DMS153 treated with DMSO at 0.1 percent for 48 hours (cell line): Measurements from ENCODE around the gene PSMA4.
"Not testable (repeated sequence)": the region's sequence is repeated elsewhere in the genome, so short reads cannot be mapped to it uniquely, and the experiment has no call there.

Experiments
- DNase-seq: peaks from one replicate; lab custom pipeline; 2025; ENCODE audit not compliant: unreplicated experiment; lab: John Stamatoyannopoulos, UW

Gene PSMA4

DNA sequence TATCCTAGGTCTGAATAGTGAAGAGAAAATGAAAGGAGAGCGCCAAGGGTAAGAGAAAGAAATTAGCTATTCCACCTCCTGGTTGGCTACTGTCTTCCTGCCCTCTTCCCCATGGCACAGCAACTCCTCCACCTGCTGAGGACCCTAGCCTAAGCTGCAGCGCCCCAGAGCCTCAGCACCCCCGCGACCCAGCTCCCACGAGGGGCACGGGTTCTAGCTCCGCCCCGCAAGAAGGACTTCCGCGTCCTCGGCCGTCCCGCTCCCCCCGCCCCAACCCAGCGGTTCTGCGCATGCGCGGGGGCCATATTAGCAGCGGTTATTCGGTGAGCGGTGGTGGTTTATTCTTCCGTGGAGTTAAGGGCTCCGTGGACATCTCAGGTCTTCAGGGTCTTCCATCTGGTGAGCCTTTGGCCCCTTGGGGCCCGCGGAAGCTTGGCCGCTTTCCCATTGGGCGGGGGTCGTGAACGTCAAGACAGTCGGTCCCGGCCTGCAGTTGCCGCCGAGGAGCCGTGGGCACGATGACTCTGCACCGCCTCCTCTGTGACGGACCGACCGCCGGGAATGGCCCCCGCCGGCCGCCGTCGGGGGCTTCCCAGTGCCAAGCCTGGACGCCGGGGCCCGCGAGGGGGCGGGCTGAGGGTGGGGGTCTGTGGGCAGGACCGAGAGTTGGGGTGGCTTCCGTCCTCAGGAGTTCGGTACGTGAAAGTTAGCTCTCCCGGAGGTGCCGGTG, at the start of gene PSMA4:
TSS of gene PSMA4 (plus strand) at position 304 of the 730 bp plus-strand sequence. CDS start 1,484 bp downstream, outside the sequence.
- DNase-seq: peak; percentile 33

DNA sequence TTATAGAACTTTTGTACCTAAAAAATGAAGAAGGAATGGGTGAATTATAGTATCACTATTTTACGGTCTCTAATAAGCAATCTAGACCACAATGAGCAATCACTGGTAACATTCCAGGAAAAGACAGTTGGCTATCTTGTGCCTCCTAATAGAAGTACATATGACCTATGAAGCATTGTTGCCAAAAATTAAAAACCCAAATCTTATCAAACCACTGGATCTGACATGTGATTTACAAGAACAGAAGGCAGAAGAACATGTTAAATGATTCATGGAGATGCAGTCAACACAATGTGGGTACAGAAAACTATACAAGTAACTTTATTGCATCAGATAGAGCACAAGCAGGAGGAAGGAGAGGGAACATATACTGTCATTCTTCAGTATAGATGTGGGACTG, 47.4 kb upstream of the PSMA4 start:
- no peak for DNase-seq

DNA sequence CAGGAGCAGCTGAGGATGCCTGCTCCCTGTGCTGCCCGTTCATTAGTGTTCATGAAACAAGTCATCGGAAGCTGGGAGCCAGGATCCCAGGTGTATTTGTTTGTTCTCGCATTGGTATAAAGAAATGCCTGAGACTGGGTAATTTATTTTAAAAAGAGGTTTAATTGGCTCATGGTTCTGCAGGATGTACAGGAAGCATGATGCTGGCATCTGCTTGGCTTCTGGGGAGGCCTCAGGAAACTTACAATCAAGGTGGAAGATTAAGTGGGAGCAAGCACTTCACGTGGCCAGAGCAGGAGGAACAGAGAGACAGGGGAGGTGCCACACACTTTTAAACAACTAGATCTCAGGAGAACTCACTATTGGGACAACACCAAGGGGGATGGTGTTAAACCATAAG, 38.4 kb upstream of the PSMA4 start:
- DNase-seq: no peak

DNA sequence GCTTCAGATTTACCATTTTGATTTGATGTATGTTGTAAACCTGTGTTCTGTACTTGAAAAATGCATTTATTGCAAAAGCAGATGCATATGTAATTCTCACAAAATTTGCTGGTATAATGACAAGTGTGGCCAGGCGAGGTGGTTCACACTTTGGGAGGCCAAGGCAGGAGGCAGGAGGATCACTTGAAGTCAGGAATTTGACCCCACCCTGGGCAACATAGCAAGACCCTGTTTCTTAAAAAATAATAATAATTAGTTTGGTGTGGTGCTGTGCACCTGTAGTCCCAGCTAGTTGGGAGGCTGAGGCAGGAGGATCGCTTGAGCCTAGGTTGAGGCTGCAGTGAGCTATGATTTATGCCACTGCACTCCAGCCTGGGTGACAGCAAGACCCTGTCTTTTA, 37.6 kb upstream of the PSMA4 start:
- no peak for DNase-seq

DNA sequence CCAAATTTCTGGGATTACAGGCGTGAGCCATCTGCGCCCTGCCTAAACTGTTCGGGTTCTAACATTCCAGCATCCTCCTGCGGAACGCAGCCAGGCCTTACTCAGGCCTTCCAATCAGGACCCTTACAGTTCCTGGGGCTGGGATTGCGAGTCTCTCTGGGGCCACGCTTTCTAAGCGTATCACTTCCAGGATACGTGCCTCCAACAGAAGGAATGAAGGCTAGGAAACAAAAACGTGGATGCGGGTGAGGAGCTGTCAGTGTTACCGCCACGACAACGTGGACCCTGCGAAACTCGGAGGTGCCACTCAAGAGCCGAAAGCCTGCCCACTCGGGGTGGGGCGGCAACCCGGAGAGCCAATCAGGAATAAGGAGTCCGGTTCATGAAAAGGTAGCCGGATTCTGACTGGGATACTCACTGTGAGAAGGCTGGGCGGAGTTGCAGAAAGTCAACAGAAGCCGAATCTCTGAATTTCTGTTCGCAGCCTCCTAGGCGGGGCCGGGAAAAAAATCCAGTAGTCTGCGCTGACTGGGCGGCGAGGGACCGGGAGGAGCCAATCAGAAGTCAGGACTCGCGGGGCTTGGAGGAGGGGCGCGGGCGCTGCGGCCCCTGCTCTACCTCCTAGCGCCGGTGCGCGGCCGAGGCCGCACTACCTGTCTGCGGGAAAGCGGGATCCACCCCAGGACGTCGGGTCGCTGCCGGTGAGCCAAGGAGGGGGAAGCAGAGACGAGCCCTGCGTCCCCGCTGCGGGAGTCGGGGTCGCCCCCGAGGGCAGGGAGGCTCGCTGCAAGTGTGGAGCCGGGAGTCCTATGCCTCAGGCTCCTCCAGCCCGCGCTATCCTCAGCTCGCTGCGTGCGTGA, 33.0 kb upstream of the PSMA4 start, which contains the start of gene HYKK:
TSS of gene HYKK (plus strand) at position 607 of the 860 bp plus-strand sequence. CDS start 5,512 bp downstream, outside the sequence.
- peak; percentile 77 for DNase-seq

DNA sequence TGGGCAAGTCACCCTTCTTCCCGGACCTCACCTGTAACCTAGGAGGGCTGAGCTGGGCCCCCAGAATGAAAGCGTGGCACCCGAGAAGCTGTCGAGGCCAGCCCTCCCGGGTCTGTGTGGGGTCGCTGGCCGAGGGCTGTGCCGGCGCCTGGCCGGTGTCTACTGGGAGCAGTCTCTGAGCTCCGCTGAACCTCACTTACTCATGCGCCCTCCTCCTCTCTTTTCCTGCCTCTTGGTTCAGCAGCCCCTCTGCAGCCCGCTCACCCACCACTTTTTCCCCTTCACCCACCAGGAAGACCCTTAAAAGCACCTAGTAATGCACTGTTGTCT, 32.4 kb upstream of the PSMA4 start:
- DNase-seq: no peak

DNA sequence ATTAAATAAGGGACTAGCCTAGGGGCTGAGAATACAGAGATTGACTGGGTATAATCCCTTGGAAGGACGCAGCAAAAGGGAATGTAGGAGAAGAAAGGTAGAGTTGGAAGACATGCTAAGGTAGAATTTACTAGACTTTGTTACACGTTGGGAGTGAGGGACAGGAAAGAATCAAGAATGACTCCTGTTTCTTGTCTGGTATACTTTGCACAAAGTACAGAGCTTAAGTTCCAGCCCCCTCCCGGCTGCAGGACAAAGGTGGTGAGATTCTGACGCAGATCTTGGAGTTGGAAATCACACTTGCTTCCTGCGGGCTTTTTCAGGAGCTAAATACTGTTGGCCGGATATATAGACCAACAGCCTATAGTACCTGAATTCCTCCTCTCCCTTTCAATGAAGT, 32.0 kb upstream of the PSMA4 start:
- DNase-seq: no peak

DNA sequence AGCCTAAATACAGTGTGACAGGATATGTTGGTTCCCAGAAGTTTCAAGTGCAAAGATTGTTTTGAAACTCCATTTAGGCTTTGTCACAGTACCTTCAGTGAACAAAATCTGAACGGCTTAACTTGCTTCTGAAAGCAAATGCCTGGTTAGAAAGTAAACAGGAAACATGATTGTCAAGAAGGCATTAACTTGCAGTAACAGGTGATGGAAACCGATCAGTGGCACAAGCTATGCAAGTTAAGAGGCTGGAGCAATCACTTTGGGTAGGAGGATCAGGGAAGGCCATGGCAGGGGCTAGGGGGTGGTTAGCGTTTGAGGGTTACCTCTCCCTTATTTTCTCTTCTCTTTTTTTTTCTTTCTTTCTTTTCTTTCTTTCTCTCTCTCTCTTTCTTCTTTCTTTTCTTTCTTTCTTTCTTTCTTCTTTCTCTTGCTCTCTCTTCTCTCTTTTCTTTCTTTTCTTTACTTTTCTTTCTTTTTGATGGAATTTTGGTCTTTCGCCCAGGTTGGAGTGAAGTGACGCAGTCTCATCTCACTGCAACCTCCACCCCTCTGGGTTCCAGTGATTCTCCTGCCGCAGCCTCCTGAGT, 30.4 kb upstream of the PSMA4 start:
- no peak for DNase-seq

DNA sequence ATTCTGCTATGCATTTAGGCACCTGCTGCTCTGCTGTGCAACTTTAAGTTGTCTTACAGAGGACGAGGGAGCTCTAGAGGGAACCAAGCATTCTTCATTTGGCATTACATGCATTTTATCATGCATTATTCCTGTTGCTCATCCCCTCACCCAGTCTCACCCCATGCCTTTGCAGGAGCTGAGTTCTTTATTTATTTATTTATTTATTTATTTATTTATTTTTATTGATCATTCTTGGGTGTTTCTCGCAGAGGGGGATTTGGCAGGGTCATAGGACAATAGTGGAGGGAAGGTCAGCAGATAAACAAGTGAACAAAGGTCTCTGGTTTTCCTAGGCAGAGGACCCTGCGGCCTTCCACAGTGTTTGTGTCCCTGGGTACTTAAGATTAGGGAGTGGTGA, 20.2 kb upstream of the PSMA4 start:
- DNase-seq: not testable (repeated sequence)

DNA sequence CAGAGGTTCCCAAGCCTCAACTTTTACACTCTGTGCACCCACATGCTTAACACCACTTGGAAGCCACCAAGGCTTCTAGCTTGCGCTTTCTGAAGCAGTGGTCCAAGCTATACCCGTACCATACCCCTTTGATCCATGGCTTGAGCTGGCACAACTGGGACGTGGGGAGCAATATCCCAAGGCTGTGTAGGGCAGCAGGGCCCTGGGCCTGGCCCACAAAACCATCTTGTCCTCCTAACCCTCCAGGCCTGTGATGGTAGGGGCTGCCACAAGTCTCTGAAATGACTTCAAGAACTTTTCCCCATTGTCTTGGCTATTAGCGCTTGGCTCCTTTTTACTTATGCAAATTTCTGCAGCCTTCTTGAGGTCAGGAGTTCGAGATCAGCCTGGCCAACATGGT, 16.0 kb upstream of the PSMA4 start:
- no peak for DNase-seq

DNA sequence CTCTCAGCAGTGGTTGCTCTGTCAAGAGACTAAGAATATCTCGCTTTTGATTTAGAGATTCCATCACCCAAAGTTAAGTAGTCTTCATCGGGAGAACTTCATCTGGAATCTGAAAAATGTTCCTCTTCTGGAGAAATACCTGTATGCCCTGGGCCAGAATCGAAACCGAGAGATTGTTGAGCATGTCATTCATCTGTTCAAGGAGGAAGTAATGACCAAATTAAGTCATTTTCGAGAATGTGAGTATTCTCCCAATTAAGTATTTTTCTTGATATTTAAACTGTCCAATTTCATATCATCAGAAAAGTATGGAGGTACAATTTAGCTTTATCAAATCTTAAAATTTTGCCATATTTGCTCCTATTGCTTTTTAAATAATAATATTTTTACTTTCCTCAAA, 12.9 kb upstream of the PSMA4 start:
- no peak for DNase-seq

DNA sequence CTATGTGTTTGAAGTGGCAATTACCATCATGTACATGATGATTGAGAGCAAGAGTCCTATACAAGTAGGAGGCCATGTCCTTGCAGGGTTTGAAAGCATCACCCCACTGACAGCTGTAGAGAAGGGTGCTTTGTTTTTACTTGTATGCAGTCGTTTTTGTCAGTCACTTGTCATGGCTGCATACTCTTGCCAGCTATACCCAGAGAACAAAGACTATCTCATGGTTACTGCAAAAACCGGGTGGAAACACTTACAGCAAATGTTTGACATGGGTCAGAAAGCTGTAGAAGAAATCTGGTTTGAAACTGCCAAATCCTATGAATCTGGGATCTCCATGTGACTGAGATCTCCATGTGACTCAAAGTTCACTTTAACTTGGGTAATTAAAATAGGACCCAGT, 6.9 kb upstream of the PSMA4 start:
- DNase-seq: no peak

DNA sequence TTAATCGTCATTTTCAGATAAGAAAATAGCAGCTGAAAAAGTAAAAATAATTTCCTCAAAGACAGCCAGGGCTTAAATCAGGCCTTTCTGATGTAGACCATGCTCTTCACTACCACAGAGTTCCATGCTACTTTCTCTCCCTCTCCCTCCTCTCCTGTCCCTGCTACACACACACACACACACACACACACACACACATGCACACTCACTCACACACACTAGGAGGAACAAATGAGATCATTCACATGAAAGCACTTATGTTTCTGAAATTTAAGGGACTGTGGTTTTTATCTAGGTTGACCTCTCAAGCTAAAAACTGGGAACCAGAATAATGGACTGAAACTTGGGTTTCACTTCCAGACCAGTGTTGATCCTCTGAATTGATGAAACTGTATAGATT, 4.1 kb upstream of the PSMA4 start:
- DNase-seq: no peak

DNA sequence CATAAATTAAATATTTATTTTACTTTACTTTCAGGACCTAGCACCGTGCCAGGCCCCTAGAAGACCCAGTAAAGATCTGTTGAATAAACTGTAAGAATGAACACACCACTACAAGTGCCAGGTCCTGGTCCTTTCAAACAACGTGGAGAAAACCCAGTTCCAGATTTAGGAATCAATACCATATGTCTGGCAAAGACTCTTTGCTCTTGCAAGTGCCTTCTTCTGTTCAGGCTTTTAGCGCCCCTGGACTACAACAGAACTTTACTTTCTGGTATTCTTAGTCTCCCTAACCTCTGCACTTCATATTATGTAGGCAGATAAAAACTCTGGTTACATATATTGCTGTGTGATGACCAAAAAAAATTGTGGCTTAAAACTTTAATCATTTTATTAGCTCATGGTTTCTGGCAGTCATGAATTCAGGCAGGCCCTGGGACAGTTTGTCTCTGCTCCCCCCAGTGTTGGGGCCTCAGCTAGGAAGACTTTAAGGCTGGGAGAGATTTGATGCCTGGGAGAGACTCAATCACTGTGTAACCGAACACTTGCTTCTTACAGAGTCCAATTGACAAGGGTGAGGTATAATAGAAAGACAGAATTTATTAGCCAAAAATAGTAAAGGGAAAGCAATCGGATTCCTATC, 2.9 kb upstream of the PSMA4 start:
- DNase-seq: no peak

DNA sequence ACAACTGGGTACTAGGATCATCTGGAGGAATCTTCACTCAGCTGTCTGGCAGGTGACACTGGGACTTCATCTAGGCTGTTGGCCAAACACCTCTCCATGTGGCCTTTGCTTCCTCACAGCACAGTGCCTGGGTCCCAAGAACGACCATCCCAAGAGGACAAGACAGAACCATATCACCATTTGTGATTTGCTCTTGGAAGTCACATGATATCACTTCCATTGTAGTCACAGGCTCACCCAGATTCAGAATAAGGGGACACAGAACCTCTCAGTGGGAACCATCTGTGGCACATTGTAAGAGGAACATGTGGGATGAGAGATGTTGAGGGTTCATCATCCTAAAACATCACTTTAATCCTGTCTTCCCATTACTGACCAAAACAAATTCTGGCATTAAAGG, 1.9 kb upstream of the PSMA4 start:
- DNase-seq: no peak

DNA sequence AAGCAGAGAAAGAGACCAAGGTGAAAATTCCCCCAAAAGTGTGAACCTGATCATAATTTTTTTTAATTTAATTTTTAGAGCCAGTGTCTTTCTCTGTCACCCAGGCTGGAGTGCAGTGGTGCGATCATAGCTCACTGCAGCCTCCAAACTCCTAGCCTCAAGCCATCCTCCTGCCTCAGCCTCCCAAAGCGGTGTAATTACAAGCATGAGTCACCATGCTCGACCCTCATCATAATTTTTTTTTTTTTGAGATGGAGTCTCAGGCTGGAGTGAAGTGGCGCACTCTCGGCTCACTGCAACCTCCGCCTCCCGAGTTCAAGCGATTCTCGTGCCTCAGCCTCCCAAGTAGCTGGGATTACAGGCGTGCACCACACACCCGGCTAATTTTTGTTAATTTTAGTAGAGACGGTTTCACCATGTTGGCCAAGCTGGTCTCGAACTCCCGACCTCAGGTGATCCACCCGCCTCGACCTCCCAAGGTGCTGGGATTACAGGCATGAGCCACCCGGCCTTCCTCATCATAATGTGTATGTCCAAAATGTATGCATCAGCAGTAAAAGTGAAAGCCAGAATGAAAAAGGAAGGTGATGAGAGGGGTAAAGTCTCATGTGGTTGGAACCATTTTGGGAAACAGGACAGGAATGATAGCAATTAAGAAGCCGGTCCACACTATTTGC, 642 bp upstream of the PSMA4 start:
- not testable (repeated sequence) for DNase-seq

DNA sequence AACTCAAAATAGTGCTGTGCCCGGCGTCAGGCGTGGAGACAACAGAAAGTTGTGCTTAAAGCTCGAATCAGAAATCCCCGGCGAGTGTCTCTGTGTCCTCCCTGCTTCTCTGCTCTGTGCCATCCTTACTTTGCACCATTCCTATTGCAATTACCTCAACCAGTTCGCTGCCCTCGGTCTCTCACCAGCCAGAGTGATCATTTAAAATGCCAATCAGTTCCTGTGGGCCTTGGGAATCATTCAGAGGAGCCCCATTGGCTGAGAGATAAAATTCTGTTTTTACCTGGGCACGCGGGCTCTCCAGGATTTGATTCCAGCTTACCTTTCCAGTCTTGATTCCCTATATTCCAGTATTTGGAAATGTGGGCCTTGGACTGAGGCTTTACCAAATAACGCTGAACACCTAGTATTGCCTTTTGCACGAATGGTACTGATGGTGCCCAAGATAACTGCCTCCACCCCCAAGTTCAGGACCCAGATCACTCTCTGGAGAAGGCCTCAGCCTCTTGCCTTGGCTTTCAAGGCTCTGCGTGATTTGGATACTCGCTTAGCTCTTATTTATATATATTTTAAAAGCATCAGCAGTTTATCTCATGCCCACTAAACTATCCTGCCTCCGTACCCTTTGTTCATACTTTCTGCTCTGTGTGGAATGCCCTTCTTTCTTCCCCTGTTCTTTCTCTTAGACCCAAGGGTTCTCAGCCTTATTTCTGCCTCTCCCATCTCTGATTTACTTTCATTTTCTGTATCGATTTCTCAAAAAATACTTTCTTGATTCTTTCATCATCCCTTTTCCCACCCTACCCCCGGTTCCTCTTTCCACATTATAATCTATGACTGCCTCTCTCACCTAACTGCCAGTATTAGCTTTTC, 863 bp downstream of the PSMA4 start:
- DNase-seq: peak; percentile 5

DNA sequence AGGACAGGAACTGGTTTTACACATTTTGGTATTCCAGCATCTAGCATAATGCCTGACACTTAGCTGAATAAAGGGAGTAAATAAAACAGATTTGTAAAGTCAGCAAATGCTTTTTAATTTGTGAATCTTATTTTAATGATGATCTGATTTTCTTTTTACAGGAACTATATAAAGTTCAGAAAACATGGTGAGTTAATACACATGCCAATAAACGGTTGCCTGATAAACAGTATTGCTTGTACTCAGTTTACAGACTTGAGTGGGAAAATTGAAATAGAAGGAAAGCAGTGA, 1.4 kb downstream of the PSMA4 start:
- no peak for DNase-seq

DNA sequence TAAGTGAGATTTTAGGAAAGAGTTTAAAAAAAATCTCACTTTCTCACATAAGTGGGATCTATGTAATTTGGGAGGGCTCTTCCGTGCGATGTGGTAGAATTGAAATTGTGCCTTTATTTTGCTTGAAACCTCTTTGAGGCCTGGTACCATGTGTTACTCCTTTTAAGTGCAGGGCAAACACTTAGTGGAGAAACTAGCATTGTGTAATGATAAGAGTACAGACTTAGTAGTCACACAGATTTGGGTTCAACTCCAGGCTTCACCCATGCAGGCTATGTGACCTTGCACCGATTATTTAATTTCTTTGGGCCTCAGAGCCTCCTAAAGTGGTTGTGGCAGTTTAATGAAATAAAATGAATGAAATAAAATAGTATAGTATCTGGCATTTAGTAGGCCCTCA, 2.4 kb downstream of the PSMA4 start:
- DNase-seq: no peak

DNA sequence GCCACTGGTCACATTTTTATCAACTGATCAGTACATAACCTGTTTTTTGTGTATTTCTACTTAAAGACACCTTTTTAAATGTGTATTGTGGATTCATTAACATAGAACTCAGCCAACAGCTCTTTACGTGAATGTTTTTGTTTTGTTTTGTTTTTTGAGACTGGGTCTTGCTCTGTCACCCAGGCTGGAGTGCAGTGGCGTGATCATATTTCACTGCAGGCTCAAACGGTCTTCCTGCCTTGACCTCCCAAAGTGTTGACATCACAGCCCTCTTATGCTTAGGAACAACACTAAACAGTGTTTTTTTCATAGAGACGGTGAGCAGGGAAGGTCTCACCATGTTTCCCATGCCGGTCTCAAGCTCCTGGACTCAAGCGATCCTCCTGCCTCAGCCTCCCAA, 9.9 kb downstream of the PSMA4 start:
- no peak for DNase-seq
